K562 (cell line): ENCODE measurements around the gene SCAMP3. TPM values are rescaled to one million over a fixed set of nuclear protein-coding genes. Genes with fewer than 3 reads are reported as not detected.

Source experiments
- BACH1 ChIP-seq: fragments of 200-800 bp; sonication (Bioruptor generic); IDR thresholded peaks from 2 replicates; pipeline ENCODE4 v1.6.1; 2016; ENCODE audit warnings: missing genetic modification characterization, missing compliant biosample characterization
- CBX3 ChIP-seq, 2 experiments: IDR thresholded peaks; 1 replicate in 1 of 2; 2 replicates in 1 of 2; pipeline ENCODE4 v1.6.1; 2012; ENCODE audit warnings: inconsistent platforms in 2 of 2, low read length in 2 of 2, borderline replicate concordance in 1 of 2, control low read depth in 1 of 2
- GABPB2 ChIP-seq: fragments of 250-450 bp; sonication (Bioruptor Pico); conservative IDR thresholded peaks from 2 replicates; pipeline ENCODE4 v1.5.1; 2021; ENCODE audit warnings: mild to moderate bottlenecking
- KLF1 ChIP-seq: fragments of 450-650 bp; IDR thresholded peaks from 2 replicates; pipeline ENCODE4 v1.6.1; 2016; ENCODE audit warnings: missing genetic modification characterization, missing compliant biosample characterization
- MTA2 ChIP-seq: fragments of 450-650 bp; IDR thresholded peaks from 2 replicates; pipeline ENCODE4 v1.6.1; 2016; ENCODE audit warnings: low read depth
- NBN ChIP-seq: fragments of 450-650 bp; IDR thresholded peaks from 2 replicates; pipeline ENCODE4 v1.6.1; 2016; ENCODE audit warnings: low read depth, mild to moderate bottlenecking
- PHF20 ChIP-seq: fragments of 450-650 bp; IDR thresholded peaks from 2 replicates; pipeline ENCODE4 v1.6.1; 2018; ENCODE audit not compliant: partially characterized antibody
- PHF8 ChIP-seq: fragments of 200-600 bp; sonication (generic); IDR thresholded peaks from 2 replicates; pipeline ENCODE4 v1.6.1; 2012; ENCODE audit warnings: mixed run types, mild to moderate bottlenecking, inconsistent platforms, low read length, moderate library complexity, borderline replicate concordance
- PTTG1 ChIP-seq: fragments of 450-650 bp; IDR thresholded peaks from 2 replicates; pipeline ENCODE4 v1.6.1; 2016; ENCODE audit warnings: low read depth, mild to moderate bottlenecking, missing genetic modification characterization, missing compliant biosample characterization
- RAD51 ChIP-seq: fragments of 450-650 bp; IDR thresholded peaks from 2 replicates; pipeline ENCODE4 v1.7.1; 2016; ENCODE audit warnings: low read depth, mild to moderate bottlenecking, borderline replicate concordance
- RBM39 ChIP-seq: fragments of 200-400 bp; formaldehyde crosslinking; optimal IDR thresholded peaks from 2 replicates; pipeline ENCODE3; 2018; ENCODE audit warnings: low read depth, low read length
- SPI1 ChIP-seq: IDR thresholded peaks from 2 replicates; pipeline ENCODE4 v1.6.1; 2011; ENCODE audit warnings: low read depth, low read length, control low read depth, borderline replicate concordance
- ZNF583 ChIP-seq: fragments of 250-450 bp; sonication (Bioruptor Pico); IDR thresholded peaks from 2 replicates; pipeline ENCODE4 v1.4.0; 2020
- polyA plus RNA-seq, 8 experiments: library from polyadenylated mRNA; depleted of rRNA in 4 of 8; stranded (reverse) in 5 of 8; unstranded in 3 of 8; fragments of >200 nt; fragmentation: Nextera tagmentation in 2 of 8; fragmentation: Illumina TruSeq in 1 of 8; extraction: Ambion mirVana in 2 of 8; extraction: Trizol in 1 of 8; gene quantifications; 2 replicates each; pipeline versions ENCODE4 v1.2.1 to v1.2.3, GENCODE V29; 2011 to 2014; ENCODE audit warnings: inconsistent platforms in 1 of 8, missing spikeins in 1 of 8
- total RNA-seq, 7 experiments: library from RNA; depleted of rRNA in 6 of 7; stranded (reverse); fragments of >200 nt in 6 of 7; fragmentation: Illumina TruSeq in 2 of 7; extraction: Trizol in 2 of 7; gene quantifications; 2 replicates each; pipeline versions ENCODE4 v1.2.1 to v1.2.3, GENCODE V29; 2011 to 2021; ENCODE audit warnings: low replicate concordance in 1 of 7
- TF ChIP-seq, protein P1 (sequence below), 2 experiments: fragments of 450-650 bp; conservative IDR thresholded peaks; 2 replicates each; pipeline ENCODE4 v1.6.1; 2017; ENCODE audit warnings: mild to moderate bottlenecking in 2 of 2, moderate library complexity in 2 of 2
- TF ChIP-seq, protein P2 (sequence below), 2 experiments: fragments of 450-650 bp; IDR thresholded peaks; 2 replicates each; pipeline ENCODE4 v1.6.1; 2018; ENCODE audit warnings: mild to moderate bottlenecking in 2 of 2, low read depth in 1 of 2; ENCODE audit not compliant: partially characterized antibody in 2 of 2
- TF ChIP-seq, protein P3 (sequence below): conservative IDR thresholded peaks from 2 replicates; pipeline ENCODE4 v1.6.1; 2011; ENCODE audit warnings: low read depth, mild to moderate bottlenecking, low read length; ENCODE audit not compliant: control insufficient read depth

SCAMP3 gene
- total and polyA plus RNA-seq, 9 of the 15 experiments (the other 6 are each of a cell fraction or from before 2014, with no cell fraction given) = 14.2 to 131 (median 86.1) TPM

DNA sequence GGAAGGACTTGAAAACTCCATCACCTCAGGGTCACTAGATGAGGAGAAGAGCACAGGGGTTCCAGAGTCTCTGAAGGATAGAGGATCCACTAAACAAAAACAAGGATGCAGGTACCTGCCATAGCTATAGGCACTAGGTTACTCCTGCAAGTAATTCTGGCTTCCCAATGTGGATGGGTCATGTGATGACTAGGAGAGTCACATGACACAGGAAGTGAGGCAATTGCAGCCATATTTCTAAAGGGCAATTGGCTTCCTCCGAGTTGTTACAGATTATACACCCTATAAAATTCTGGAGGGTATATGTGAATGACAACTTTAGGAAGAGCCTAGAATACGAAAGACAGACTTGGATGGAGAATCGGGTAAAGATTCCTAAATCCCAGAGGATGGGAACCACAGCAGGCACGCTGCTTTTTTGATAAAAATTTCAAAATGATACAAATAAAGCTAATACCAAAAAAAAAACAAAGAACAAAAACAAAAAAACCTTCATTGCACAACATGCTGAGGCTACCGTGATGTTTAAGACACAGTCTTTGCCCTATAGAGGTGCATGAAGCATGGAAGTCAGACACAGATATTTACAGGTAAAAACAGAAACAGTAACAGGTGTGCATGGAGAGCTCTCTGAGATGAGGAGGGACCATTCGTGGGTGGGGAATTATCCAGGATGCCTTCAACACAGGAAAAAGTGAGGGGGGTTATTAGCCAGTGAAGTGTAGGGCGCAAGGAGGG is 43.1 kb downstream of the SCAMP3 start (continued):
- TF ChIP-seq, protein P1, sequence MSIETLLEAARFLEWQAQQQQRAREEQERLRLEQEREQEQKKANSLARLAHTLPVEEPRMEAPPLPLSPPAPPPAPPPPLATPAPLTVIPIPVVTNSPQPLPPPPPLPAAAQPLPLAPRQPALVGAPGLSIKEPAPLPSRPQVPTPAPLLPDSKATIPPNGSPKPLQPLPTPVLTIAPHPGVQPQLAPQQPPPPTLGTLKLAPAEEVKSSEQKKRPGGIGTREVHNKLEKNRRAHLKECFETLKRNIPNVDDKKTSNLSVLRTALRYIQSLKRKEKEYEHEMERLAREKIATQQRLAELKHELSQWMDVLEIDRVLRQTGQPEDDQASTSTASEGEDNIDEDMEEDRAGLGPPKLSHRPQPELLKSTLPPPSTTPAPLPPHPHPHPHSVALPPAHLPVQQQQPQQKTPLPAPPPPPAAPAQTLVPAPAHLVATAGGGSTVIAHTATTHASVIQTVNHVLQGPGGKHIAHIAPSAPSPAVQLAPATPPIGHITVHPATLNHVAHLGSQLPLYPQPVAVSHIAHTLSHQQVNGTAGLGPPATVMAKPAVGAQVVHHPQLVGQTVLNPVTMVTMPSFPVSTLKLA (conservative IDR thresholded peaks at IDR 0.05) = peak in 1 of 2 experiments; percentile 47; a peak in 2 of 4 replicates
- TF ChIP-seq CBX3 (IDR thresholded peaks at IDR 0.05; ENCODE audit: borderline replicate concordance in 1 of 2, low read length in 2 of 2) (peak in 1 of 2 experiments; percentile 66; a peak in 2 of 3 replicates), SPI1 (0 out of 2 replicates have a peak, but pooled peaks have one; percentile 11), NBN (peak; percentile 49; the same call in 1 of the 2 replicates), BACH1 (tag) (peak; percentile 16; the same call in 1 of the 2 replicates), MTA2 (no peak), RAD51 (peak; percentile 99), KLF1 (tag) (no peak), RBM39 (no peak), PHF20 (peak; percentile 97), PHF8 (no peak), PTTG1 (0 out of 2 replicates have a peak, but pooled peaks have one; percentile 26), ZNF583 (CRISPR knock-in tag) (no peak), GABPB2 (no peak)
- TF ChIP-seq, protein P2, sequence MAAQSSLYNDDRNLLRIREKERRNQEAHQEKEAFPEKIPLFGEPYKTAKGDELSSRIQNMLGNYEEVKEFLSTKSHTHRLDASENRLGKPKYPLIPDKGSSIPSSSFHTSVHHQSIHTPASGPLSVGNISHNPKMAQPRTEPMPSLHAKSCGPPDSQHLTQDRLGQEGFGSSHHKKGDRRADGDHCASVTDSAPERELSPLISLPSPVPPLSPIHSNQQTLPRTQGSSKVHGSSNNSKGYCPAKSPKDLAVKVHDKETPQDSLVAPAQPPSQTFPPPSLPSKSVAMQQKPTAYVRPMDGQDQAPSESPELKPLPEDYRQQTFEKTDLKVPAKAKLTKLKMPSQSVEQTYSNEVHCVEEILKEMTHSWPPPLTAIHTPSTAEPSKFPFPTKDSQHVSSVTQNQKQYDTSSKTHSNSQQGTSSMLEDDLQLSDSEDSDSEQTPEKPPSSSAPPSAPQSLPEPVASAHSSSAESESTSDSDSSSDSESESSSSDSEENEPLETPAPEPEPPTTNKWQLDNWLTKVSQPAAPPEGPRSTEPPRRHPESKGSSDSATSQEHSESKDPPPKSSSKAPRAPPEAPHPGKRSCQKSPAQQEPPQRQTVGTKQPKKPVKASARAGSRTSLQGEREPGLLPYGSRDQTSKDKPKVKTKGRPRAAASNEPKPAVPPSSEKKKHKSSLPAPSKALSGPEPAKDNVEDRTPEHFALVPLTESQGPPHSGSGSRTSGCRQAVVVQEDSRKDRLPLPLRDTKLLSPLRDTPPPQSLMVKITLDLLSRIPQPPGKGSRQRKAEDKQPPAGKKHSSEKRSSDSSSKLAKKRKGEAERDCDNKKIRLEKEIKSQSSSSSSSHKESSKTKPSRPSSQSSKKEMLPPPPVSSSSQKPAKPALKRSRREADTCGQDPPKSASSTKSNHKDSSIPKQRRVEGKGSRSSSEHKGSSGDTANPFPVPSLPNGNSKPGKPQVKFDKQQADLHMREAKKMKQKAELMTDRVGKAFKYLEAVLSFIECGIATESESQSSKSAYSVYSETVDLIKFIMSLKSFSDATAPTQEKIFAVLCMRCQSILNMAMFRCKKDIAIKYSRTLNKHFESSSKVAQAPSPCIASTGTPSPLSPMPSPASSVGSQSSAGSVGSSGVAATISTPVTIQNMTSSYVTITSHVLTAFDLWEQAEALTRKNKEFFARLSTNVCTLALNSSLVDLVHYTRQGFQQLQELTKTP (IDR thresholded peaks at IDR 0.05; ENCODE audit: low read depth in 1 of 2, partially characterized antibody in 2 of 2) = peak; percentile 18 to 57
- TF ChIP-seq, protein P3, sequence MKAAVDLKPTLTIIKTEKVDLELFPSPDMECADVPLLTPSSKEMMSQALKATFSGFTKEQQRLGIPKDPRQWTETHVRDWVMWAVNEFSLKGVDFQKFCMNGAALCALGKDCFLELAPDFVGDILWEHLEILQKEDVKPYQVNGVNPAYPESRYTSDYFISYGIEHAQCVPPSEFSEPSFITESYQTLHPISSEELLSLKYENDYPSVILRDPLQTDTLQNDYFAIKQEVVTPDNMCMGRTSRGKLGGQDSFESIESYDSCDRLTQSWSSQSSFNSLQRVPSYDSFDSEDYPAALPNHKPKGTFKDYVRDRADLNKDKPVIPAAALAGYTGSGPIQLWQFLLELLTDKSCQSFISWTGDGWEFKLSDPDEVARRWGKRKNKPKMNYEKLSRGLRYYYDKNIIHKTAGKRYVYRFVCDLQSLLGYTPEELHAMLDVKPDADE = peak; percentile 73; the same call in 1 of the 2 replicates
